ENCODE data around the gene CCDC180.

- TF ChIP-seq CTCF (IDR thresholded peaks at IDR 0.05; ENCODE audit: low read depth, low read length, missing input control) (no peak), GABPA (IDR thresholded peaks at IDR 0.05 in 1 of 2, conservative IDR thresholded peaks at IDR 0.05 in 1 of 2) (no peak), ZBTB33 (IDR thresholded peaks at IDR 0.05) (no peak), SP1 (IDR thresholded peaks at IDR 0.05) (no peak), NR2F2 (IDR thresholded peaks at IDR 0.05) (no peak), JUND (IDR thresholded peaks at IDR 0.05) (no peak), YY1 (IDR thresholded peaks at IDR 0.05) (no peak), FOXA1 (IDR thresholded peaks at IDR 0.05) (no peak), REST (IDR thresholded peaks at IDR 0.05) (no peak)
- TF ChIP-seq, protein P1, sequence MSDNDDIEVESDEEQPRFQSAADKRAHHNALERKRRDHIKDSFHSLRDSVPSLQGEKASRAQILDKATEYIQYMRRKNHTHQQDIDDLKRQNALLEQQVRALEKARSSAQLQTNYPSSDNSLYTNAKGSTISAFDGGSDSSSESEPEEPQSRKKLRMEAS (IDR thresholded peaks at IDR 0.05) = no peak
- TF ChIP-seq, protein P2, sequence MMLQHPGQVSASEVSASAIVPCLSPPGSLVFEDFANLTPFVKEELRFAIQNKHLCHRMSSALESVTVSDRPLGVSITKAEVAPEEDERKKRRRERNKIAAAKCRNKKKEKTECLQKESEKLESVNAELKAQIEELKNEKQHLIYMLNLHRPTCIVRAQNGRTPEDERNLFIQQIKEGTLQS (IDR thresholded peaks at IDR 0.05) = no peak
These were observed 9.6 kb upstream of the CCDC180 start for GRCh38 chr9:97297889-97298288.

All from liver (tissue), 3 donors.